ENCODE measurements around the gene COL16A1.

Gene COL16A1

DNA sequence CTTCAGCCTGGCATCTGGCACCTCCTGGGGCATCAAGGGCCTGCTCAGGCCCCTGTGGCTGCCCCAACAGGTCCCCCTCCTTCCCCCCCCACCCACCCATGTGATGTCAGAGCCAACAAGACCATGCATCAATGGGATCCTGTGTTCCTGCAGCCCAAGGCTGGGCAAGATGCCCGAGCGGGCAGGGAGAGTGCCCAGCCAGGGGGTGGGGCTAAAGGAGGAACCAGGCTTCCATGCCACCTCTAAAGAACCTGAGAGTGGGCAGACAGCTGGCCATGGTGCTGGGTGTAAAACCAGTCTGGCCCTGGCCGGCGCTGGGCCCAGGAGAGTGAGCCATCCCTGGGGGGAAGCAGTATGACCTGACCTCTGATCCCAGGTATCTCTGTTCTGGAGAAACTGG is 7.6 kb downstream of the COL16A1 start:
- no peak for DNase-seq (ENCODE audit: extremely low read depth, low read depth)
- TF ChIP-seq, protein P1, sequence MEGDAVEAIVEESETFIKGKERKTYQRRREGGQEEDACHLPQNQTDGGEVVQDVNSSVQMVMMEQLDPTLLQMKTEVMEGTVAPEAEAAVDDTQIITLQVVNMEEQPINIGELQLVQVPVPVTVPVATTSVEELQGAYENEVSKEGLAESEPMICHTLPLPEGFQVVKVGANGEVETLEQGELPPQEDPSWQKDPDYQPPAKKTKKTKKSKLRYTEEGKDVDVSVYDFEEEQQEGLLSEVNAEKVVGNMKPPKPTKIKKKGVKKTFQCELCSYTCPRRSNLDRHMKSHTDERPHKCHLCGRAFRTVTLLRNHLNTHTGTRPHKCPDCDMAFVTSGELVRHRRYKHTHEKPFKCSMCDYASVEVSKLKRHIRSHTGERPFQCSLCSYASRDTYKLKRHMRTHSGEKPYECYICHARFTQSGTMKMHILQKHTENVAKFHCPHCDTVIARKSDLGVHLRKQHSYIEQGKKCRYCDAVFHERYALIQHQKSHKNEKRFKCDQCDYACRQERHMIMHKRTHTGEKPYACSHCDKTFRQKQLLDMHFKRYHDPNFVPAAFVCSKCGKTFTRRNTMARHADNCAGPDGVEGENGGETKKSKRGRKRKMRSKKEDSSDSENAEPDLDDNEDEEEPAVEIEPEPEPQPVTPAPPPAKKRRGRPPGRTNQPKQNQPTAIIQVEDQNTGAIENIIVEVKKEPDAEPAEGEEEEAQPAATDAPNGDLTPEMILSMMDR (IDR thresholded peaks at IDR 0.05; ENCODE audit: low read depth, low read length), result no peak

DNA sequence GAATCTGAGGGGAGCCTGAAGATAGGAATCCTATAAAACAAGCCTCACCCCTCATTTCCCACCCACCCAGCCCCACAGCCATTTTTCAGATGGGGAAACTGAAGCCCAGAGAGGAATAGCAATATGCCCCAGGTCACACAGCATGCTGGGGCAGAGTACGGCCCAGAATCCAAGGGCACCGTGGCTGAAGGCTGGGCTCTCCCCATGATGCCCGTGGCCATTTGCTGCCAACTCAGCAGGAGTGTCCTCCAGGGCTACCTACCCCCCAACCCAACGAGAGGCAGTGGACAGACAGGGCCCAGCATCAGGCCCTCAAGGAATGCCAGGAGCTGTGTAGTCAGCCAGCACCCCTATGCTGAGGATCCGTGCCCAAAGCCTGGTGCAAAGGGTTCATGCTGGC is 8.5 kb downstream of the COL16A1 start:
- TF ChIP-seq, protein P1 (IDR thresholded peaks at IDR 0.05; ENCODE audit: low read depth, low read length), result no peak
- DNase-seq (ENCODE audit: extremely low read depth, low read depth), result no peak

DNA sequence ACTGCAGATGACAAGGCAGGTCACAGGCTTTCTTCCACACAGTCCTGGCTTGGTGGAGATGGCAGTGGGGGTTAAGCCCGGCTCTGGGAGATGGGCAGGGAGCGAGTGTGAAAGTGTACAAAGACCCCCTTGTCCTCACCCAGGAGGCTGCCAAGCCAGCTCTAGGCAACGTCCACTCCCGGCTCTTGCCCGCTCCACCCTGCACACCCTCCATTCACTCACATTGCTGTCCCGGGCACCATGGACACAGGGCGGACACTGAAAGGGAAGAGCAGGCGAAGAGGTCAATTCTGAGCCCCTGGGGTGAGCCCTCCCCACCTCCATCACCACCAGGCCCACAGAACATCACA is 8.9 kb downstream of the COL16A1 start:
- no peak for DNase-seq (ENCODE audit: extremely low read depth, low read depth)
- TF ChIP-seq, protein P1 (IDR thresholded peaks at IDR 0.05; ENCODE audit: low read depth, low read length), result no peak

DNA sequence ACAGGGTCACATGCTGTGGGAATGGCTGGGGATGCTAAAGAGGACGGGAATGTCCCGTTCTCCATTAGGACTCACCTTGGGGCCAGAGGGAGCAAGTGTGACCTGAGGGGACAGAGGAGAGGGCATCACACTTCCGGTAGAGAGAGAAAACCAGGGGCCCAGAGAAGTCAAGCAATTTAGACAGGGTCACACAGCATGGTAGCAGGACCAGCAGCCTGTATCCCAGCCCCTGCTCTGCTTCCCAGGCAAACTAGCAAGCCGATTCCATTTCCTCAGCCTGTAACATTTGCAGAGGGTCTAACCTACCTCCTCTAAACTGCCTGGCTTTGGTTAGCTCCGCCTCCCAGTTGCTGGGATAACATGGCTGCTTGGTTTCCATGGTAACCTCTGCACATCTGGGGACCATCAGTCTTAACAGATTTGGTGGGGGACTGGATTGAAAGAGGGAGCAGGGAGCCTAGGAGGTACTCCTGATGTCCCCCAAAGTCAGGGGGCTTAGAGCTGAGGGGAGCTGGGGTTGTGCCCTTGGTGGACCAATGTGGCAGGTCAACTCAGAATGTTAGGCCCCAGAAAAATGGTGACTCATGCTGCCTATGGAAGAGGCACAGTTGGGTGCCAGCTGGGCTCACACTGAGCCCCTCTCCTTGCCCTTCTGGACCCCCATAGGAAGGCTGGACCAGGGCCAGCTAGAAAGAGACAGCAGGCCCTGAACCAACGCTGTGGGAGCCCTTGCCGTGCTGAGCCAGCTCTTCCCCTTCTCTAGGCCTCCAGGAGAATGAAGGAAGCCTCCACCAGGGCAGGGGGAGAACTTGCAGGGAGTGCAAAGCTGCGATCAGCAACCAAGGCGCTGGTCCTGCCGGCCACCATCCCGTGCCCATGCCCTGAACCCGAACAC is 9.5 kb downstream of the COL16A1 start:
- TF ChIP-seq, protein P1 (IDR thresholded peaks at IDR 0.05; ENCODE audit: low read depth, low read length), result no peak
- no peak for DNase-seq (ENCODE audit: extremely low read depth, low read depth)

DNA sequence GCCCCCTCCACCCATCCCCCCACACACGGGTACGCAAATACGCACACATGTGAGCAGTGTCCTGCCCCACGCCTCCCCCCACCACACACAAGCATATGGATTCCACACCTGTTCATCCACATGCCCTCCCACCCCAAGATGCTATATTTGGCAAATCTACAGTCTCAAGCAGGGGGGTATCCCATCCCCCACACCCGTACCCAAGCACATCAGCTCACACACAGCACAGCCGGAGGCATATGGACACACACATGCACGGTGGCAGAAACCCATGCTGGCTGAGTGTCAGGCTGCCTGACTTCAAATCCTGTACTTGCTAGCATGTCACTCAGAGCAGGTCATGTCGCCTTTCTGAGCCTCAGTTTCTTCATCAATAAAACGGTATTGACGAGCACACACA is 10.6 kb downstream of the COL16A1 start:
- DNase-seq (ENCODE audit: extremely low read depth, low read depth), result no peak
- TF ChIP-seq, protein P1 (IDR thresholded peaks at IDR 0.05; ENCODE audit: low read depth, low read length), result no peak

DNA sequence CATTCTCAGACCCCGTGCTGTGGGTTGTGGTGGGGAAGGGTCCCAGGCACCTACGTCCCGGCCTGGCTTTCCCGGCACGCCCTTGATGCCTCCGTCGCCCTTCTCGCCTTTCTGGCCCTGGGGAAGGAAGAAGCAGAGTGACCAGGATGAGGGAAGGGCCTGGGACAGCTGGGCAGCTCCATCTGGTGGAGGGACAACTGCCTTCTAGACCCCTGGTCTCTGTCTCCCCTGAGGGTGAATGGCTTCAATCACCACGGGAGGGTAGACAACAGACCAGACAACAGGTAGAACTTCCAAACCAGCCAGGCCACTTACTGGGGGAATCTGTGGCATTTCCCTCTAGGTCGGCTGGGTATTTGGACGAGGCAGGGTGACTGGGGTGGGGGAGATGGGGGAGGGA is 11.9 kb downstream of the COL16A1 start:
- TF ChIP-seq, protein P1 (IDR thresholded peaks at IDR 0.05; ENCODE audit: low read depth, low read length), result no peak
- DNase-seq (ENCODE audit: extremely low read depth, low read depth), result no peak

DNA sequence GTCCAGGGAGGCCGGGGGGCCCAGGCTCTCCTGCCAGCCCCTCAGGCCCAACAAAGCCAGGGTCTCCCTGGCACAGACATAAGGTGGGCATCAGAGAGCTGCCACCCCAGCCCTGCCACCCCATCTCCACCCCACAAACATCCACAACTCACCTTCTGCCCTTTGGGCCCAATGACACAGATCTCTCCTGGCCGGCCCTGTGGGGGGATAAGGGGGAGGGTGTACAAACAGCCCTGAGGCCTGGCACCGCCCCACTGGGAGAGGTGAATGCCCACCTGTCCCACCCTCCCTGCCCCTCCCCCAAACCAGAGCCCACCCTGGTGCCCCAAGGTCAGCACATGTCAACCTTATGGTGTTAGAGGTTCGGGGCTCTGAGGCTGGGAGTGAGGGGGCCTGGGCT is 12.4 kb downstream of the COL16A1 start:
- no peak for DNase-seq (ENCODE audit: extremely low read depth, low read depth)

More for the DNA sequence above, 12.4 kb downstream of the COL16A1 start:
- TF ChIP-seq, protein P1 (IDR thresholded peaks at IDR 0.05; ENCODE audit: low read depth, low read length), result no peak
